Epithelial cell of prostate (primary cell): Measurements from ENCODE around the gene CYP4F8.
"Not testable (repeated sequence)": the region's sequence is repeated elsewhere in the genome, so short reads cannot be mapped to it uniquely, and the experiment has no call there.

Experiments
- DNase-seq: peaks from one replicate; pipeline ENCODE4 v3.0.0-alpha.2; 2011; ENCODE audit warnings: low read depth, low spot score
- H3K27ac ChIP-seq: fragments of 450-650 bp; 2 replicates; pipeline ENCODE4 v1.5.1; 2017; ENCODE audit warnings: mild to moderate bottlenecking

CYP4F8 gene, protein sequence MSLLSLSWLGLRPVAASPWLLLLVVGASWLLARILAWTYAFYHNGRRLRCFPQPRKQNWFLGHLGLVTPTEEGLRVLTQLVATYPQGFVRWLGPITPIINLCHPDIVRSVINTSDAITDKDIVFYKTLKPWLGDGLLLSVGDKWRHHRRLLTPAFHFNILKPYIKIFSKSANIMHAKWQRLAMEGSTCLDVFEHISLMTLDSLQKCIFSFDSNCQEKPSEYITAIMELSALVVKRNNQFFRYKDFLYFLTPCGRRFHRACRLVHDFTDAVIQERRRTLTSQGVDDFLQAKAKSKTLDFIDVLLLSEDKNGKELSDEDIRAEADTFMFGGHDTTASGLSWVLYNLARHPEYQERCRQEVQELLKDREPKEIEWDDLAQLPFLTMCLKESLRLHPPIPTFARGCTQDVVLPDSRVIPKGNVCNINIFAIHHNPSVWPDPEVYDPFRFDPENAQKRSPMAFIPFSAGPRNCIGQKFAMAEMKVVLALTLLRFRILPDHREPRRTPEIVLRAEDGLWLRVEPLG

DNA sequence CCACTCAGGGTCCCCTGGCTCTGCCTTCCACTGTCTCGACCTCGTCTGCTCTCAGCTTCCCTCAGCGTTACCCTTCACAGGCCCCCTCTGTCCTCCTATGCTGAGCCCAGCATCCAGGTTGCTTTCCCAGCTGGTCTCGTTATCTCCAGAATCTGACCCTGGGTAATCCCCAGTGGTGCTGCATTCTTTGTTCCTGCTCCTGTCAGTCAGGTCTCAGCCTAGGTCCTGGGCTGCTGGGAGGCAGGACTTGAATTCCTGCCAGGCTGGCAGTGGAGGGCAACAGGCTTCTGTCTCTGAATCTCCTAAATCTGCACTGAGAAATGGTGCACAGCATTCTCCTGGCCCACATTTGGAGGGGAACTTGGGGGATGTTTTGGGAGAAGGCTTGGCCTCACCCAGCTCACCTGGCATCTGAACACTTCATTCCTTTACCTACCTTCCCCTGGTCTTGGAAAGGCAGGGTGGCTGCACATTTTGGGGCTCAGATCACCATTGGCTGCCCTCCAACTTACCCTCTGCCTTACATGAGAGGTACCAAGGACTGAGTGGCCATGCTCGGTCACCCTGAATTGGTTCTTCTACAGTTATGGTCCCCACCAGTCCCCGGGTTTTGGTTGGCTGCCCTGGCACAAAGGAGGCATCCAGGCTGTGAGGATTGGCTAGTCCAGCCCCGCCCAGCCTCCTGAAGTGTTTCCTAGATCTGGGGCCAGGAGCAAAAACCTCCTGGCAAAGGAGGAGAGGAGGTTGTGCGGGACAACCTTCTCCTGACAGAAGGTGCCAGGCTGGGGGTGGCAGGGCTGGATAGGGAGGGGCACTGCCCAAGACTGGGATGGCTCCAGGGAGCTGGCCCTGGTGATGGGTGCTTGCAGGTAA is at the start of gene CYP4F8:
TSS of gene CYP4F8 (plus strand) at position 712 of the 873 bp plus-strand sequence. CDS start 399 bp downstream, outside the sequence.
- no peak for DNase-seq
- no peak within 1 kb of the TSS for H3K27ac ChIP-seq

DNA sequence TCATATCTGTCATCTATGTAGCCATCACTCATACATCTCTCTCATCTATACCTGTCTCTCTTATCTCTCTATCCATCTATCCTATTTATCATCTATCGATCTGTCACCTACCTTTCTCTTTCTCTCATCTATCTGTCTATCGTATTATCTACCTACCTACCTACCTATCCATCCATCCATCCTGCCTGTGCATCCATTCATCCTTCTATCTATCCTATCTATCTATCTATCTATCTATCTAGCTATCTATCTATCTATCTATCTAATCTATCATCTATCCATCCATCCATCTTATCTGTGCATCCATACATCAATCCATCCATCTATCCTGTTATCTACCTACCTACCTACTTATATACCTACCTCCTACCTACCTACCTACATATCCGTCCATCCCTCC is 44.6 kb upstream of the CYP4F8 start:
- no peak for DNase-seq
- H3K27ac ChIP-seq: no peak overlapping the region

GRCh38 chr19:15575406-15575805 is 39.6 kb upstream of the CYP4F8 start:
- no peak overlapping the region for H3K27ac ChIP-seq
- DNase-seq: no peak

DNA sequence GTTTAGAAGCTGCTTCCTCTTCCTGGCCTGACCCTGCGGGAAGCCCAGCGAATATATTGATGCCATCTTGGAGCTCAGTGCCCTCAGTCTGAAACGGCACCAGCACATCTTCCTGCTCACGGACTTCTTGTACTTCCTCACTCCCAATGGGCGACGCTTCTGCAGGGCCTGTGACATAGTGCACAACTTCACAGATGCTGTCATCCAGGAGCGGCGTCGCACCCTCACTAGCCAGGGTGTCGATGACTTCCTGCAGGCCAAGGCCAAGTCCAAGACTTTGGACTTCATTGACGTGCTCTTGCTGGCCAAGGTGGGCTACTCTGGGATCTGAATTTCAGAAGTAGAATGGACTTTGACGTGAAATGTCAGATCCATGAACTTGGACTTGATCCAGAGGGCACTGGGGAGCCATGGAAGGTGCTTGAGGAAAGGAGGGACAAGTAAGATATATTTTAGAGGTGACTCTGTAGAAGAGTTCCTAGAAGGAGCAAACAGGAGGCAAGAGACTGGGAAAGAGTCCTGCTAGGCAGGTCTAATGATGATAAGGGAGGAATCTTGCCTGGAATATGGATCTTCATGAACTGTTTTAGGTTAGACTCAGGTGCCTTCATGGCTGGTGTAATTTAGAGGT is 38.4 kb upstream of the CYP4F8 start:
- DNase-seq: no peak
- no peak overlapping the region for H3K27ac ChIP-seq

- no peak overlapping the region for H3K27ac ChIP-seq
Measured at GRCh38 chr19:15577184-15577771, 37.7 kb upstream of the CYP4F8 start.

GRCh38 chr19:15583346-15583745 is 31.7 kb upstream of the CYP4F8 start:
- H3K27ac ChIP-seq: no peak overlapping the region
- DNase-seq: no peak

More at GRCh38 chr19:15577184-15577771, 37.7 kb upstream of the CYP4F8 start:
- no peak for DNase-seq

DNA sequence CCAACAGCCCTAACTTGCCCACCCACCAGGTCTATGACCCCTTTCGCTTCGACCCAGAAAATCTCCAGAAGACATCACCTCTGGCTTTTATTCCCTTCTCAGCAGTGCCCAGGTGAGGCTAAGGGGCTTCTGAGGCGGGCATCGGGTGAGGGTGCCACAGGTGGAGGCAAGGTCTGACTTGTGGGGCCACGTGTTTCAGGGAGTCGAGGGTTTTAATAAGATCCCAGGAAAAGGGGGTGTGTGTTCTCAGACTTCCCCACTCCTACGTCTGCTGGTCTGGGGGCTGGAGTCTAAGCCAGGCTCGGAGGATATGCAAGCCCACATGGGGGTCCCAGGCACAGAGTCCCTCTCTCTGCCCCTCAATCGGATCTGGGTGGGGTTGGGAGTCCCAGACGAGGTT is 30.9 kb upstream of the CYP4F8 start:
- no peak overlapping the region for H3K27ac ChIP-seq
- no peak for DNase-seq

GRCh38 chr19:15584541-15585115 is 30.4 kb upstream of the CYP4F8 start:
- DNase-seq: no peak
- H3K27ac ChIP-seq: no peak overlapping the region

DNA sequence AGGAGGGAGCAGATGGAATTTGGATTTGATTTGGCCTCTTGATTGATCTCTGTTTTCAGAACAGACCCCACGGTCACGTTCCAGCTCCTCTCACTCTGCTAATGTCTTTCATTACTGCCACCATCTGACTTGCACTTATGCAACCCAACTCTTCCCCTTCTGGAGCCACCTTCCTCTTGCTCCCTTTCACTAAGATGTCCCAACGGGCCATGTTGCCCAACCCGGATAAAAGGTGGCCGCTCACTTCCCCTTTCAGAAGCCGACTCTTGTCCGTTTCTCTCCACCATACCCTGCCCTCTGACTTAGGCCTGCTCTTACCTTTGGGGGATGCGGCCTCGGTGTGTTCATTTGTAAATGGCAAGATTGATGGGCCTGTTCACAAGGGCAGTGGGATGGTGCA is 27.4 kb upstream of the CYP4F8 start:
- DNase-seq: no peak
- no peak overlapping the region for H3K27ac ChIP-seq

GRCh38 chr19:15588265-15588664 is 26.8 kb upstream of the CYP4F8 start:
- DNase-seq: no peak
- no peak overlapping the region for H3K27ac ChIP-seq

DNA sequence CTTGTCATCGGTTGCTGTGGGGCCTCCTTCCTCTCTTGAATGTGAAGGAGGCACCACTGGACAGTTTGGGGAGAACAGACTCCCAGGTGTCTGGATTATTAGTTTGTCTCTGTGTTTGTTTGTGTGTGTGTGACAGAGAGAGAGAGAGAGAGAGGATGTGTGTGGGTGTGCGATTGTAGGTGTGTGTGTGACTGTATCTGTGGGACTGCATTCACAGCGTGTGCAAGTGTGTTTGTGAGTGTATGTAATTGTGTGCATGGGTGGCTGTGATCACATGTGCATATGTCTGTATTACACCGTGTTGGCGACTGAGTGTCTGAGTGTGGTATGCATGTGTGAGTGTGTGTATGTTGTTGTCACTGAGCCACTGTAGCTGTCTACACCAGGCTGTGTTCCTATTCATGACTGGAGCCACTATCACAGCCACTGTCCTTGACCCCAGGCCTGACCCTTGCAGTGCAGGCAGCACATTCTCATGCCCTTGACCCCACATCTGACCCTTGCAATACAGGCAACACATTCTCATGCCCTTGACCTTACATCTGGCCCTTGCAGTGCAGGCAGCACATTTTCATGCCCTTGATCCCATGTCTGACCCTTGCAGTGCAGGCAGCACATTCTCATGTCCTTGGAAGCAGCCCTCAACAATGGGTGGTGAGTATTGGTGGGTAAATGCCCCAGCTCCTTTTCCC is 25.1 kb upstream of the CYP4F8 start:
- no peak overlapping the region for H3K27ac ChIP-seq
- DNase-seq: no peak

DNA sequence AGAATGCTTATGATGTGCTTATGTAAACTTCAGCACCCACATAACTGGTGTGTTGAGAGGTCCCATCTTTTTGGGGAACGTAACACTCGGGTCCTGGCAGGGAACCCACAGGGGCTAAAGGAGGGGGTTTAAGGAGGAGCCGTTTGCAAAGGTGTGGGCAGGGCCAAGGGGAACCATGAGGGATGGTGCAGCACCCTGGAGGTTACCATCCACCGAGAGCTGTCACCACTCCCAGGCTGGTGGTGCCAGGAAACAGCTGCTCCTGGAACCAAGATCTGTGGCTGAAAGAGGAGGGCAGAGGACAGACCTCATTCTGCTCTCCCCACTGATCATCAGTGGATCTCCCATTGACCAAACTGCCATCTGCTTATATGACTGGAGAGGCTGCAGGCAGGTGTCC is 23.2 kb upstream of the CYP4F8 start:
- no peak overlapping the region for H3K27ac ChIP-seq
- DNase-seq: no peak

GRCh38 chr19:15592506-15592905 is 22.5 kb upstream of the CYP4F8 start:
- DNase-seq, H3K27ac ChIP-seq: not testable (repeated sequence)

DNA sequence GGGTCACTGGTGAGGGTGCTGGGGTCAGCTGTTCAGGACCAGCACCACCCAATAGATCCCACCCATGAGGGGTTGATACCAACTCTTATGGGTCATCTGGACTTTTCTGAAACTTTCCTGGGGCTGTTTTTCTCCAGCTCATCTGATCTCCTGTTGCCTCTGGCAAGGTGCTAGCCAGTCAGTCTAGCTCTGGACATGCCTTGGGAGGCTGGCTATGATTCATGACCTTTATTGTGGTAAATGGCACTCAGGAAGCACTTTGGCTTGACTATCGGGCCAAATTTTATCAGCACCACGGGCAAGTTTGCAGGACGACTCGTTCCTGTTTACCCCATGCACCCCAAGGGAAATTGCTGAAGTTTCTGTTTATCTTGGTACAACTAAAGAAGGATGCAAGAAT is 21.3 kb upstream of the CYP4F8 start:
- not testable (repeated sequence) for H3K27ac ChIP-seq, DNase-seq

- peak; percentile 31 for DNase-seq
- no peak overlapping the region for H3K27ac ChIP-seq
Measured at GRCh38 chr19:15595069-15595468, 19.9 kb upstream of the CYP4F8 start.

DNA sequence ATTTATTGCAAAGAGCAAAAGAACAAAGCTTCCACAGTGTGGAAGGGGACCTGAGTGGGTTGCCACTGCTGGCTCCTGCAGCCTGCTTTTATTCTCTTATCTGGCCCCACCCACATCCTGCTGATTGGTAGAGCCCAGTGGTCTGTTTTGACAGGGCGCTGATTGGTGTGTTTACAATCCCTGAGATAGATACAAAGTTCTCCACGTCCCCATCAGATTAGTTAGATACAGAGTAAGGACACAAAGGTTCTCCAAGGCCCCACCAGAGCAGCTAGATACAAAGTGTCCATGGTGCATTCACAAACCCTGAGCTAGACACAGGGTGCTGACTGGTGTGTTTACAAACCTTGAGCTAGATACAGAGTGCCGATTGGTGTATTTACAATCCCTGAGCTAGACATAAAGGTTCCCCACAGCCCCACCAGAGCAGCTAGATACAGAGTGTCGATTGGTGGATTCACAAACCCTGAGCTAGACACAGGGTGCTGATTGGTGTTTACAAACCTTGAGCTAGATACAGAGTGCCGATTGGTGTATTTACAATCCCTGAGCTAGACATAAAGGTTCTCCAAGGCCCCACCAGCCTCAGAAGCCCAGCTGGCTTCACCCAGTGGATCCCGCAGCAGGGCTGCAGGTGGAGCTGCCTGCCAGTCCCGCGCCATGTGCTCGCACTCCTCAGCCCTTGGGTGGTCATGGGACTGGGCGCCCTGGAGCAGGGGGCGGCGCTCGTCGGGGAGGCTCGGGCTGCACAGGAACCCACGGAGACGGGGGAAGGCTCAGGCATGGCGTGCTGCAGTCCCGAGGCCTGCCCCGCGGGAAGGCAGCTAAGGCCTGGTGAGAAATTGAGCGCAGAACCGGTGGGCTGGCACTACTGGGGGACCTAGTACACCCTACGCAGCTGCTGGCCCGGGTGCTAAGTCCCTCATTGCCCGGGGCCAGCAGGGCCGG is 6.8 kb upstream of the CYP4F8 start:
- not testable (repeated sequence) for DNase-seq, H3K27ac ChIP-seq

DNA sequence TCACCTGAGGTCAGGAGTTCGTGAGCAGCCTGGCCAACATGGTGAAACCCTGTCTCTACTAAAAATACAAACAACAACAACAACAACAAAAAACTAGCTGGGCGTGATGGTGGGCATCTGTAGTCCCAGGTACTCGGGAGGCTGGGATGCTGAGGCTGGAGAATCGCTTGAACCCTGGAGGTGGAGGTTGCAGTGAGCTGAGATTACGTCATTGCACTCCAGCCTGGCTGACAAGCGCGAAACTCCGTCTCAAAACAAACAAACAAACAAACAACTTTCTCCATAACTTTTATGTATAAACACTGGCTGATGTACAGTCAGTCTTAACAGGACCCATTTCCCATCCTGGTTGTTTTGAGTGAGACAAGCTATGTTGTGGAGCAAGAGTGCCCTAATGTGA is 5.8 kb upstream of the CYP4F8 start:
- DNase-seq: no peak
- H3K27ac ChIP-seq: no peak overlapping the region

- H3K27ac ChIP-seq: no peak overlapping the region
- DNase-seq: no peak
Measured at GRCh38 chr19:15612342-15612741, 2.7 kb upstream of the CYP4F8 start.
